Measurements from ENCODE around the gene LSM2. TPM values are rescaled to one million over a fixed set of nuclear protein-coding genes. Genes with fewer than 3 reads are reported as not detected.
A peak's percentile ranks its signal among the peaks of the same experiment; 100 is the strongest.

LSM2 gene
- total and polyA plus RNA-seq, 9 of the 15 experiments (the other 6 are each of a cell fraction or from before 2014, with no cell fraction given), result 154 to 407 (median 223) TPM

DNA sequence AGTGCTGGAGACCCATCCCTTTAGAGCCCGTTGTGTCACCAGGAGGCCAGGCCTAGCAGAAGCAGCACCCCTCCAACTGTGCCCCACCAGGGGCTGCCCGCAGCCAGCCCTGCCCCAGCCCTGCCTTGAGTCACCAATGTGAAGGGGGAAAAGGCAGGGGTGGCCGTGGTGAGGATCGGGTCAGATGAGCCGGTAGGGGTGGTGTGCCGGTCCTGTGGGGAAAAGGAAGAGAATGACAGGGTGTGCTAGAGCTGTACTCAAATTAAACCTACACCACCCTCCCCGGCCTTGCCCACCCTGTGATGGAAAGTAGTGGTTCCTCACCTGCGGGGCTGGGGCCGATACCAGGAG is 41.2 kb downstream of the LSM2 start:
- Histone ChIP-seq H3K4me2 (ENCODE audit: insufficient read depth, low read length) (no peak overlapping the region), H3K9ac (ENCODE audit: insufficient read depth in 1 of 2, low read depth in 2 of 2, low read length in 2 of 2) (peak overlapping the region in 1 of 2 experiments; percentile 72; a peak in 2 of 4 replicates), H3K4me3 (no peak overlapping the region), H3K27me3 (ENCODE audit: control insufficient read depth in 2 of 2, insufficient read depth in 2 of 2, low read length in 2 of 2) (no peaks in the 10 kb centered on the region), H3K4me1 (replicated peaks in 1 of 2; ENCODE audit: control insufficient read depth in 2 of 2, insufficient read depth in 2 of 2, low read length in 2 of 2) (peaks cover 16 to 44% of the 10 kb centered on the region in 2 experiments; a peak in 4 of 5 replicates), H3K27ac (ENCODE audit: extremely low read depth, low read depth, low read length) (no peak overlapping the region), H3K36me3 (ENCODE audit: control insufficient read depth, insufficient read depth, low read length) (peaks cover 36% of the 10 kb centered on the region; the same call in 2 of the 3 replicates), H2AFZ (ENCODE audit: low read depth, low read length) (no peak overlapping the region), H4K20me1 (replicated peaks; ENCODE audit: control insufficient read depth, insufficient read depth, low read length) (no peaks in the 10 kb centered on the region), H3K9me3 (replicated peaks; ENCODE audit: control insufficient read depth, insufficient read depth, low read depth, low read length) (no peaks in the 10 kb centered on the region), H3K79me2 (ENCODE audit: control insufficient read depth, insufficient read depth, low read length) (no peaks in the 10 kb centered on the region), H3K9me1 (ENCODE audit: control insufficient read depth, insufficient read depth, low read length) (peaks cover 4% of the 10 kb centered on the region)
- intact Hi-C loops (cut with micrococcal nuclease) (no loop called here), in situ Hi-C loops (cut with MboI) (loop anchor here (5.0 kb wide), 1 partner anchor 78 kb away; no protein-coding TSS in a partner anchor)
- FAIRE-seq (no peak), DNase-seq (ENCODE audit: extremely low read depth in 1 of 4, low spot score in 3 of 4) (no peak), ATAC-seq (no peak)
- POLR2A ChIA-PET, result interaction anchor here (0.6 to 4.6 kb wide), 16 partner anchors 9 to 105 kb away, joined by 3 to 29 read pairs (median 3); partner anchors contain the start of genes C6orf47, CLIC1, HSPA1B and LSM2
- WGBS (ENCODE audit: insufficient coverage, low coverage, missing lambda C conversion rate), result 68% methylated on average over 9 of the region's 9 CpGs
- no TSS peak for BruUV-seq (replicated peaks)
- TF ChIP-seq USF1 (CRISPR knock-in tag; IDR thresholded peaks at IDR 0.05), result 0 out of 2 replicates have a peak, but pooled peaks have one; percentile 7
- peak; percentile 20; the same call in 1 of the 2 replicates for TF ChIP-seq POLR2G (IDR thresholded peaks at IDR 0.05; ENCODE audit: low read depth, low read length)
- no peak for TF ChIP-seq BACH1 (tag; IDR thresholded peaks at IDR 0.05)
- TF ChIP-seq FOXK1 (CRISPR knock-in tag; IDR thresholded peaks at IDR 0.05; ENCODE audit: borderline replicate concordance), result no peak
- TF ChIP-seq PYGO2 (tag; IDR thresholded peaks at IDR 0.05), result no peak
- TF ChIP-seq SUPT5H (IDR thresholded peaks at IDR 0.05), result peak; percentile 41; the same call in 1 of the 2 replicates
- TF ChIP-seq ZC3H11A (IDR thresholded peaks at IDR 0.05; ENCODE audit: low read depth, low read length), result no peak
- peak; percentile 41 for TF ChIP-seq POLR2B (IDR thresholded peaks at IDR 0.05; ENCODE audit: low read depth, partially characterized antibody)
- no peak for TF ChIP-seq TCFL5 (CRISPR knock-in tag; conservative IDR thresholded peaks at IDR 0.05)
- 0 out of 2 replicates have a peak, but pooled peaks have one; percentile 35 for TF ChIP-seq POLR2A (conservative IDR thresholded peaks at IDR 0.05)
- peak; percentile 85 for TF ChIP-seq POLR2AphosphoS2 (IDR thresholded peaks at IDR 0.05; ENCODE audit: low read length)
- TF ChIP-seq IFI16 (CRISPR knock-in tag; IDR thresholded peaks at IDR 0.05), result no peak
- CTCF ChIA-PET (ENCODE audit: low intra/inter-chr PET ratio), result interaction anchor here (1.4 kb wide), 1 partner anchor 85 kb away, joined by 4 read pairs; the partner anchor contains the start of gene LY6G5C
